OCI-LY7 (cell line): ENCODE data around the gene MACROD2. TPM values are rescaled to one million over a fixed set of nuclear protein-coding genes. Genes with fewer than 3 reads are reported as not detected.

ENCODE experiments used
- BruUV-seq: library from RNA; stranded (reverse); fragments of 400-500 nt; replicated peaks from 2 replicates; lab custom pipeline; 2021; lab: Mats Ljungman, UMichigan
- CTCF ChIA-PET: fragments of 300-600 bp; sonication (Branson Sonifier 250); formaldehyde crosslinking; loops from one replicate; lab custom pipeline; 2022; ENCODE audit warnings: antibody characterized with exemption; ENCODE audit not compliant: unreplicated experiment; lab: Charles Lee
- POLR2A ChIA-PET: fragments of 300-600 bp; sonication (Branson Sonifier 250); formaldehyde crosslinking; loops from one replicate; lab custom pipeline; 2022; ENCODE audit warnings: antibody characterized with exemption; lab: Charles Lee
- DNase-seq: peaks from one replicate; pipeline ENCODE4 v3.0.0-alpha.2; 2015; ENCODE audit warnings: low spot score
- H2AFZ ChIP-seq: fragments of 200-600 bp; sonication (generic), shearing (Covaris generic); 2 replicates; pipeline ENCODE4 v1.6.1; 2014; ENCODE audit warnings: mild to moderate bottlenecking, antibody characterized with exemption, low read length, moderate library complexity
- H3K27ac ChIP-seq: fragments of 200-600 bp; sonication (generic); 2 replicates; pipeline ENCODE4 v1.5.1; 2014; ENCODE audit warnings: mixed run types, low read depth, mild to moderate bottlenecking, moderate library complexity, low read length, inconsistent platforms; ENCODE audit not compliant: poor library complexity, severe bottlenecking
- H3K36me3 ChIP-seq: fragments of 200-600 bp; sonication (generic); 2 replicates; pipeline ENCODE4 v1.6.1; 2014; ENCODE audit warnings: mild to moderate bottlenecking, antibody characterized with exemption, low read length, moderate library complexity, mixed read lengths; ENCODE audit not compliant: insufficient read depth
- H3K4me1 ChIP-seq: fragments of 200-600 bp; sonication (generic); 2 replicates; pipeline ENCODE4 v1.5.1; 2014; ENCODE audit warnings: mild to moderate bottlenecking, low read length; ENCODE audit not compliant: insufficient read depth, poor library complexity, severe bottlenecking
- H3K4me2 ChIP-seq: fragments of 200-600 bp; sonication (generic); 2 replicates; pipeline ENCODE4 v1.6.1; 2014; ENCODE audit warnings: mild to moderate bottlenecking, low read length
- H3K4me3 ChIP-seq: fragments of 200-600 bp; sonication (generic); 2 replicates; pipeline ENCODE4 v1.5.1; 2014; ENCODE audit warnings: mild to moderate bottlenecking, low read depth, low read length; ENCODE audit not compliant: poor library complexity, severe bottlenecking
- H3K79me2 ChIP-seq: fragments of 200-600 bp; sonication (generic); 2 replicates; pipeline ENCODE4 v1.6.1; 2016; ENCODE audit warnings: low read depth, mild to moderate bottlenecking, low read length, moderate library complexity, mixed read lengths; ENCODE audit not compliant: insufficient read depth
- H3K9me2 ChIP-seq: fragments of 200-600 bp; sonication (generic); 2 replicates; pipeline ENCODE4 v1.6.1; 2016; ENCODE audit warnings: mild to moderate bottlenecking, low read length, mixed read lengths; ENCODE audit not compliant: insufficient read depth
- H3K9me3 ChIP-seq: fragments of 200-600 bp; sonication (generic); 2 replicates; pipeline ENCODE4 v1.6.1; 2014; ENCODE audit warnings: mild to moderate bottlenecking, mixed run types, low read length, mixed read lengths
- H4K20me1 ChIP-seq: fragments of 200-600 bp; sonication (generic); 2 replicates; pipeline ENCODE4 v1.6.1; 2014; ENCODE audit warnings: mild to moderate bottlenecking, antibody characterized with exemption, low read length, moderate library complexity, mixed read lengths; ENCODE audit not compliant: insufficient read depth
- CTCF ChIP-seq: fragments of 200-600 bp; sonication (generic); conservative IDR thresholded peaks from 2 replicates; pipeline ENCODE4 v1.5.1; 2014; ENCODE audit warnings: mild to moderate bottlenecking, antibody characterized with exemption, low read length, moderate library complexity, mixed read lengths
- EZH2phosphoT487 ChIP-seq: fragments of 200-600 bp; sonication (generic); IDR thresholded peaks from 2 replicates; pipeline ENCODE4 v1.6.1; 2018; ENCODE audit warnings: low read depth, borderline replicate concordance, mild to moderate bottlenecking, mixed run types, antibody characterized with exemption, low read length, moderate library complexity, mixed read lengths
- intact Hi-C: fragments of 100-400 bp; cut with micrococcal nuclease; formaldehyde crosslinking; loops from one replicate; pipeline ENCODE4 v1.10.0; 2022; ENCODE audit not compliant: unreplicated experiment
- total RNA-seq, 2 experiments: library from RNA; depleted of rRNA in 1 of 2; stranded (reverse); fragments of >200 nt in 1 of 2; shearing (Covaris generic) in 1 of 2; gene quantifications; 2 replicates each; pipeline ENCODE4 v1.2.3, GENCODE V29; 2014 to 2022

The MACROD2 gene
- total RNA-seq, 2 experiments from 2014 or later: 0.09 to 4.5 TPM

GRCh38 chr20:14821251-14821650 is 825.9 kb downstream of the MACROD2 start:
- H3K79me2 ChIP-seq: no peaks in the 10 kb centered on the region
- H3K4me2 ChIP-seq: no peak overlapping the region
- H3K9me2 ChIP-seq: no peaks in the 10 kb centered on the region
- no TSS peak for BruUV-seq
- no peaks in the 10 kb centered on the region for H3K36me3 ChIP-seq
- H4K20me1 ChIP-seq: no peaks in the 10 kb centered on the region
- POLR2A ChIA-PET: no interaction called here
- TF ChIP-seq EZH2phosphoT487: no peak
- TF ChIP-seq CTCF: no peak
- CTCF ChIA-PET: no interaction called here
- H3K4me1 ChIP-seq: no peaks in the 10 kb centered on the region
- H2AFZ ChIP-seq: no peak overlapping the region
- intact Hi-C loops: no loop called here
- H3K27ac ChIP-seq: no peak overlapping the region
- no peak for DNase-seq
- no peaks in the 10 kb centered on the region for H3K9me3 ChIP-seq
- no peak overlapping the region for H3K4me3 ChIP-seq

GRCh38 chr20:14824996-14825395 is 829.7 kb downstream of the MACROD2 start:
- Histone ChIP-seq H3K79me2 (no peaks in the 10 kb centered on the region), H4K20me1 (no peaks in the 10 kb centered on the region), H3K4me2 (no peak overlapping the region), H3K36me3 (no peaks in the 10 kb centered on the region), H3K27ac (no peak overlapping the region), H3K9me2 (no peaks in the 10 kb centered on the region), H3K4me3 (no peak overlapping the region), H2AFZ (no peak overlapping the region), H3K4me1 (no peaks in the 10 kb centered on the region), H3K9me3 (no peaks in the 10 kb centered on the region)
- BruUV-seq: no TSS peak
- ChIA-PET CTCF (no interaction called here), POLR2A (no interaction called here)
- no peak for DNase-seq
- intact Hi-C loops: no loop called here
- no peak for TF ChIP-seq EZH2phosphoT487
- TF ChIP-seq CTCF: no peak

GRCh38 chr20:14826543-14827313 is 831.4 kb downstream of the MACROD2 start:
- Histone ChIP-seq H3K4me3 (no peak overlapping the region), H2AFZ (no peak overlapping the region), H3K9me2 (no peaks in the 10 kb centered on the region), H3K79me2 (no peaks in the 10 kb centered on the region), H4K20me1 (no peaks in the 10 kb centered on the region), H3K36me3 (no peaks in the 10 kb centered on the region), H3K4me2 (no peak overlapping the region), H3K27ac (no peak overlapping the region), H3K9me3 (no peaks in the 10 kb centered on the region), H3K4me1 (no peaks in the 10 kb centered on the region)
- TF ChIP-seq EZH2phosphoT487: no peak
- no peak for TF ChIP-seq CTCF
- POLR2A ChIA-PET: no interaction called here
- no peak for DNase-seq
- intact Hi-C loops: no loop called here
- CTCF ChIA-PET: no interaction called here
- BruUV-seq: no TSS peak
